Fibroblast of lung (primary cell): ENCODE measurements around the gene UXS1.

ENCODE experiments used
- EZH2 ChIP-seq: IDR thresholded peaks from 2 replicates; pipeline ENCODE4 v1.5.1; 2012; ENCODE audit warnings: low read length, control low read depth, mild to moderate bottlenecking; ENCODE audit errors: missing control alignments
- TF ChIP-seq, protein P1 (sequence below), 2 donors: IDR thresholded peaks in 1 of 2; conservative IDR thresholded peaks in 1 of 2; 1 replicate in 1 of 2; 2 replicates in 1 of 2; pipeline ENCODE4 v1.5.1; 2011 to 2012; ENCODE audit warnings: low read length in 2 of 2, control low read depth in 1 of 2, inconsistent platforms in 1 of 2, low read depth in 1 of 2, mild to moderate bottlenecking in 1 of 2

GRCh38 chr2:106160786-106161261, 33.3 kb downstream of the UXS1 start:
- TF ChIP-seq, protein P1, sequence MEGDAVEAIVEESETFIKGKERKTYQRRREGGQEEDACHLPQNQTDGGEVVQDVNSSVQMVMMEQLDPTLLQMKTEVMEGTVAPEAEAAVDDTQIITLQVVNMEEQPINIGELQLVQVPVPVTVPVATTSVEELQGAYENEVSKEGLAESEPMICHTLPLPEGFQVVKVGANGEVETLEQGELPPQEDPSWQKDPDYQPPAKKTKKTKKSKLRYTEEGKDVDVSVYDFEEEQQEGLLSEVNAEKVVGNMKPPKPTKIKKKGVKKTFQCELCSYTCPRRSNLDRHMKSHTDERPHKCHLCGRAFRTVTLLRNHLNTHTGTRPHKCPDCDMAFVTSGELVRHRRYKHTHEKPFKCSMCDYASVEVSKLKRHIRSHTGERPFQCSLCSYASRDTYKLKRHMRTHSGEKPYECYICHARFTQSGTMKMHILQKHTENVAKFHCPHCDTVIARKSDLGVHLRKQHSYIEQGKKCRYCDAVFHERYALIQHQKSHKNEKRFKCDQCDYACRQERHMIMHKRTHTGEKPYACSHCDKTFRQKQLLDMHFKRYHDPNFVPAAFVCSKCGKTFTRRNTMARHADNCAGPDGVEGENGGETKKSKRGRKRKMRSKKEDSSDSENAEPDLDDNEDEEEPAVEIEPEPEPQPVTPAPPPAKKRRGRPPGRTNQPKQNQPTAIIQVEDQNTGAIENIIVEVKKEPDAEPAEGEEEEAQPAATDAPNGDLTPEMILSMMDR (conservative IDR thresholded peaks at IDR 0.05 in 1 of 2, IDR thresholded peaks at IDR 0.05 in 1 of 2; ENCODE audit: low read depth in 1 of 2, low read length in 2 of 2), result no peak
- no peak for TF ChIP-seq EZH2
